HL-60 (cell line): ENCODE measurements around the gene HNRNPLL.
"Not testable (repeated sequence)": the region's sequence is repeated elsewhere in the genome, so short reads cannot be mapped to it uniquely, and the experiment has no call there.

ENCODE experiments used
- DNase-seq, 2 experiments: peaks; one replicate each; pipeline ENCODE4 v3.0.0-alpha.2; 2010 to 2020; ENCODE audit warnings: low read depth in 1 of 2, low spot score in 1 of 2
- H3K27ac ChIP-seq: fragments of 250-450 bp; sonication (Bioruptor Pico); replicated peaks from 2 replicates; pipeline ENCODE4 v1.5.1; 2020; ENCODE audit warnings: mild to moderate bottlenecking, moderate library complexity
- H3K27me3 ChIP-seq: fragments of 250-450 bp; sonication (Bioruptor Pico); 2 replicates; pipeline ENCODE4 v1.5.1; 2021; ENCODE audit warnings: mild to moderate bottlenecking, moderate library complexity; ENCODE audit not compliant: insufficient read depth, poor library complexity, severe bottlenecking
- H3K4me3 ChIP-seq: replicated peaks from 2 replicates; pipeline ENCODE4 v1.5.1; 2011; ENCODE audit warnings: mild to moderate bottlenecking, control low read depth, low read length; ENCODE audit not compliant: insufficient read depth
- GABPA ChIP-seq: IDR thresholded peaks from 2 replicates; pipeline ENCODE4 v1.6.1; 2012; ENCODE audit warnings: low read depth
- POLR2AphosphoS5 ChIP-seq: IDR thresholded peaks from 2 replicates; pipeline ENCODE4 v1.6.1; 2012; ENCODE audit warnings: low read depth
- SPI1 ChIP-seq: IDR thresholded peaks from 2 replicates; pipeline ENCODE4 v1.6.1; 2012; ENCODE audit warnings: low read depth, mild to moderate bottlenecking, borderline replicate concordance
- TF ChIP-seq, protein P1 (sequence below): IDR thresholded peaks from 2 replicates; pipeline ENCODE4 v1.6.1; 2012; ENCODE audit warnings: low read depth; ENCODE audit not compliant: insufficient replicate concordance
- TF ChIP-seq, protein P2 (sequence below): IDR thresholded peaks from one replicate; pipeline ENCODE4 v1.5.1; 2011; ENCODE audit warnings: low read length, control low read depth, inconsistent platforms; ENCODE audit not compliant: insufficient read depth

HNRNPLL gene

DNA sequence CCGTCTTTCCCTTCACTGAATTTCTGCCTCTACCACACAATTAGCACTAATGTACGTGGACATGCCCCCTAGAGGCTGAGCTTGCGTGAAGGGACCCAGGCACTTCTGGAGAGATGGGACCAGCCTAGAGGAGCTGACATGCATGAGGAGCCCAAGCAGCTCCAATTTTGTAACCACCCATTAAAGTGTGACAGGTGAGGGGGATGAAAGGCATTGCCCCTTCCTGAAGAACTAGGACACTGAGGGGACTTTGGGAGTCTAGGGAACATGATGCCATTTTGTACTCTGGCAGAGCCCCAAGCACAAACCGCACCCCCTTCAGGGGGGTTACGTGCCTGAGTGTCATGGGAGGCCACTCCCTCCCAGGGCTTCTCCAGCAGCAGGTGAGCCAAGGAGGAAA is 63.6 kb downstream of the HNRNPLL start:
- TF ChIP-seq POLR2AphosphoS5, result no peak
- no peak for TF ChIP-seq SPI1
- H3K4me3 ChIP-seq, result no peak overlapping the region
- no peak for DNase-seq
- no peak overlapping the region for H3K27ac ChIP-seq
- H3K27me3 ChIP-seq, result peaks cover 2% of the 10 kb centered on the region

DNA sequence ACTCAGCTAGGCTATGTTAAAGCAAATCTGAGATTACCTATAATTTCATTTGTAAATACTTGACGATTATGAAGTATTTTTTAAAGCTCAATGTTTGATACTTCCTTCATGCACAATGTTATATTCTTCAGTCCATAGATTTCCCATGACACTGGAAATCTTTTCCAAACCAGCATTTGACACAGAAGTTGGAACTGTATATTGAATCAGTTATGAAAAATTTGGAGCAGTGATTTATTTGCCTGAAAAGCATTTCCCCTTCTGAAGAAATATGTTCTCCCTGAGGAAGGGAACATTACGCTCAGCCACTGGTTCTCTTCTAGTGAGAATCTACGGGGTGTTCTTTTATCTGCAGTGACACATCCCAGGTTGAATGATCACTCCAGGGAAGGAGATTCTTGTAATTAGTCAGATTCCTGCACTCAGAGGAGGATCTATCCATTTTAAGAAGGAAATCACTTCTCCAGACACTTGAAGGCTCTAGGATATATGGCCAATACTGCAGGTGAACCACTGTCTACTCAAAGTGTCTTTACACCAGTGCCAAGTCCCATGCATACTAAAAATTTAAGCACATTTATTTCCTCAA is 64.7 kb downstream of the HNRNPLL start:
- H3K4me3 ChIP-seq, result no peak overlapping the region
- no peak for DNase-seq
- no peak overlapping the region for H3K27ac ChIP-seq
- H3K27me3 ChIP-seq, result peaks cover 2% of the 10 kb centered on the region
- TF ChIP-seq, protein P1, sequence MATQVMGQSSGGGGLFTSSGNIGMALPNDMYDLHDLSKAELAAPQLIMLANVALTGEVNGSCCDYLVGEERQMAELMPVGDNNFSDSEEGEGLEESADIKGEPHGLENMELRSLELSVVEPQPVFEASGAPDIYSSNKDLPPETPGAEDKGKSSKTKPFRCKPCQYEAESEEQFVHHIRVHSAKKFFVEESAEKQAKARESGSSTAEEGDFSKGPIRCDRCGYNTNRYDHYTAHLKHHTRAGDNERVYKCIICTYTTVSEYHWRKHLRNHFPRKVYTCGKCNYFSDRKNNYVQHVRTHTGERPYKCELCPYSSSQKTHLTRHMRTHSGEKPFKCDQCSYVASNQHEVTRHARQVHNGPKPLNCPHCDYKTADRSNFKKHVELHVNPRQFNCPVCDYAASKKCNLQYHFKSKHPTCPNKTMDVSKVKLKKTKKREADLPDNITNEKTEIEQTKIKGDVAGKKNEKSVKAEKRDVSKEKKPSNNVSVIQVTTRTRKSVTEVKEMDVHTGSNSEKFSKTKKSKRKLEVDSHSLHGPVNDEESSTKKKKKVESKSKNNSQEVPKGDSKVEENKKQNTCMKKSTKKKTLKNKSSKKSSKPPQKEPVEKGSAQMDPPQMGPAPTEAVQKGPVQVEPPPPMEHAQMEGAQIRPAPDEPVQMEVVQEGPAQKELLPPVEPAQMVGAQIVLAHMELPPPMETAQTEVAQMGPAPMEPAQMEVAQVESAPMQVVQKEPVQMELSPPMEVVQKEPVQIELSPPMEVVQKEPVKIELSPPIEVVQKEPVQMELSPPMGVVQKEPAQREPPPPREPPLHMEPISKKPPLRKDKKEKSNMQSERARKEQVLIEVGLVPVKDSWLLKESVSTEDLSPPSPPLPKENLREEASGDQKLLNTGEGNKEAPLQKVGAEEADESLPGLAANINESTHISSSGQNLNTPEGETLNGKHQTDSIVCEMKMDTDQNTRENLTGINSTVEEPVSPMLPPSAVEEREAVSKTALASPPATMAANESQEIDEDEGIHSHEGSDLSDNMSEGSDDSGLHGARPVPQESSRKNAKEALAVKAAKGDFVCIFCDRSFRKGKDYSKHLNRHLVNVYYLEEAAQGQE, result no peak
- TF ChIP-seq POLR2AphosphoS5 (no peak), SPI1 (no peak), GABPA (no peak)
- TF ChIP-seq, protein P2, sequence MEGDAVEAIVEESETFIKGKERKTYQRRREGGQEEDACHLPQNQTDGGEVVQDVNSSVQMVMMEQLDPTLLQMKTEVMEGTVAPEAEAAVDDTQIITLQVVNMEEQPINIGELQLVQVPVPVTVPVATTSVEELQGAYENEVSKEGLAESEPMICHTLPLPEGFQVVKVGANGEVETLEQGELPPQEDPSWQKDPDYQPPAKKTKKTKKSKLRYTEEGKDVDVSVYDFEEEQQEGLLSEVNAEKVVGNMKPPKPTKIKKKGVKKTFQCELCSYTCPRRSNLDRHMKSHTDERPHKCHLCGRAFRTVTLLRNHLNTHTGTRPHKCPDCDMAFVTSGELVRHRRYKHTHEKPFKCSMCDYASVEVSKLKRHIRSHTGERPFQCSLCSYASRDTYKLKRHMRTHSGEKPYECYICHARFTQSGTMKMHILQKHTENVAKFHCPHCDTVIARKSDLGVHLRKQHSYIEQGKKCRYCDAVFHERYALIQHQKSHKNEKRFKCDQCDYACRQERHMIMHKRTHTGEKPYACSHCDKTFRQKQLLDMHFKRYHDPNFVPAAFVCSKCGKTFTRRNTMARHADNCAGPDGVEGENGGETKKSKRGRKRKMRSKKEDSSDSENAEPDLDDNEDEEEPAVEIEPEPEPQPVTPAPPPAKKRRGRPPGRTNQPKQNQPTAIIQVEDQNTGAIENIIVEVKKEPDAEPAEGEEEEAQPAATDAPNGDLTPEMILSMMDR, result no peak

DNA sequence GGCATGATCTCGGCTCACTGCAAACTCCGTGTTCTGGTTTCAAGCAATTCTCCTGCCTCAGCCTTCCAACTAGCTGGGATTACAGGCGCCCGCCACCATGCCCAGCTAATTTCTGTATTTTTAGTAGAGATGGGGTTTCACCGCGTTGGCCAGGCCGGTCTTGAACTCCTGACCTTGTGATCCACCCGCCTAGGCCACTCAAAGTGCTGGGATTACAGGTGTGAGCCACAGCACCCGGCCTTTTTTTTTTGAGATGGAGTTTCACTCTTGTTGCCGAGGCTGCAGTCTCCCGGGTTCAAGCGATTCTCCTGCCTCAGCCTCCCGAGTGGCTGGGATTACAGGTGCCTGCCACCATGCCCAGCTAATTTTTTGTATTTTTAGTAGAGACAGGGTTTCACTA is 65.4 kb downstream of the HNRNPLL start:
- H3K27me3 ChIP-seq, H3K4me3 ChIP-seq, H3K27ac ChIP-seq, DNase-seq: not testable (repeated sequence)

DNA sequence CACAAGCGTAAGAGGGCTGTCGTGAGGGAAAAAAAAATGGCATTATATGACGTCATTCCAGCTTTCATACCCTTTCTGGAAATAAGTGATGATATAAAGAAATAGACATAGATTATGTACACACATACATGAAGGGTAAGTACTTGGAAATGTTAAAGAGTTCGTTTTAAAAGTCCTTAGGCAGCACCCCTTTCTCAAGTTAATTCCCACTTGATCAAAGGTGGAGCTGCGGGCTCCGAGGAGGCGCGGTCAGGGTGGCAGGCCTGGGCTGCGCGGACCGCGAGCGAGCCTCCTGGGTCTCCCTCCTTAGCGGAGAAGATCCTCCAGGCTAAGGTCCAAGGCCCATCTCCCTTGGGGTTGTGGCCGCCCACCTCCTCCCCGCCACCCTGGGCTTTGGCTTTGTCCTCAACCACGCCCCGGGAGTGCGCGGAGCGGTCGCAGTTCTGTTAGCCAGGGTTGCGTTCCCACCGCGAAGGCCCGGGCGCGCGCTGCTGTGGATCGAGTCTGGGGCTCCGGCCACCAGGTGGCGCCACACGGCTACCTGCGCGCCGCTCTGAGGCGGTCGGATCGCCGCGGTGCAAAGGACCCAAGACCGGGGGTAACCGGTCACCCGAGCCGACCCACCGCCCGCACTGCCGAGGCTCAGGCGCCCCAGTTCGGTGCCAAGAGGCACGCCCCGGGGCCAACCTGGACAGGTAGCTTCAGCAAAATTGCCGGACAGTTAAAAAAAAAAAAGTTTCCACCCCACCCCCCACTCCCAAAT is 66.8 kb downstream of the HNRNPLL start:
- peak; percentile 47 to 73 for DNase-seq
- no peak for TF ChIP-seq GABPA
- no peak for TF ChIP-seq SPI1
- TF ChIP-seq, protein P2, result peak; percentile 29
- no peak for TF ChIP-seq POLR2AphosphoS5
- TF ChIP-seq, protein P1, result no peak
- Histone ChIP-seq H3K27ac (no peak overlapping the region), H3K4me3 (peak overlapping the region; percentile 44), H3K27me3 (peaks cover 2% of the 10 kb centered on the region)

DNA sequence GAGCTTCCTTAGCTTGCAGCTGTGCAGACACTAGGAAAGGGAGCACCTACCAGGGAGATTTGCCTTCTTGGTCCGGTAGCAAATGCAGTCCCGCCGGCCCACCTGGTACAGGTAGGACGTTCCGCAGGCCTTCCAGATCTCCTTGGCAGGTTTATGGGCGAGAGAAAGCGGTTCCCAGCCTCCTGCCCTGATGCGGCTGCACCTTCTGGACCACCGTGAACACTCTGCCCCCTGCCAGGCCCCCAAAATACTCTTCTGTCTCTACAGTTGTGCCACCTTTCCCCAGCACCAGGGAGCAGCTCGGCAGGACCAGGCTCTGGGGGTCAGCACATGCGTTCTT is 67.4 kb downstream of the HNRNPLL start:
- H3K4me3 ChIP-seq, result no peak overlapping the region
- TF ChIP-seq GABPA (no peak), POLR2AphosphoS5 (no peak), SPI1 (no peak)
- TF ChIP-seq, protein P2, result no peak
- TF ChIP-seq, protein P1, result no peak

More for the DNA sequence above, 67.4 kb downstream of the HNRNPLL start:
- Histone ChIP-seq H3K27me3 (peaks cover 2% of the 10 kb centered on the region), H3K27ac (no peak overlapping the region)
- no peak for DNase-seq
